Testis (tissue), 2 donors: Measurements from ENCODE around the gene FHIT.

Source experiments
- CTCF ChIP-seq, 3 experiments: fragments of 450-650 bp in 2 of 3; fragments of 200-600 bp in 1 of 3; sonication (generic) in 1 of 3; IDR thresholded peaks; one replicate each; pipeline ENCODE4 v1.5.1; 2016 to 2019; ENCODE audit warnings: antibody characterized with exemption in 3 of 3, mild to moderate bottlenecking in 2 of 3, moderate library complexity in 1 of 3
- POLR2A ChIP-seq: fragments of 450-650 bp; IDR thresholded peaks from one replicate; pipeline ENCODE4 v1.6.1; 2017; ENCODE audit warnings: antibody characterized with exemption, mild to moderate bottlenecking, moderate library complexity

- TF ChIP-seq CTCF (IDR thresholded peaks at IDR 0.05) (no peak), POLR2A (no peak)
Observed at GRCh38 chr3:59949311-59949710, 1301.9 kb downstream of the FHIT start.
